Body of pancreas (tissue), 4 donors: Measurements from ENCODE around the gene PCDHGB1. TPM values are rescaled to one million over a fixed set of nuclear protein-coding genes. Genes with fewer than 3 reads are reported as not detected.

Experiments used
- ATAC-seq: fragments of 150-250 bp; one replicate; pipeline ENCODE4 v1.9.1; 2016
- DNase-seq, 4 donors: peaks; one replicate each; pipeline ENCODE4 v3.0.0-alpha.2; 2019
- H3K27ac ChIP-seq, 4 donors: fragments of 200-600 bp; sonication (generic); 1 replicate in 3 of 4; 2 replicates in 1 of 4; pipeline versions ENCODE4 v1.5.1 to v1.6.1; 2016 to 2019; ENCODE audit warnings: mild to moderate bottlenecking in 1 of 4, mixed read lengths in 1 of 4, moderate library complexity in 1 of 4
- H3K27me3 ChIP-seq, 2 donors: fragments of 200-600 bp; sonication (generic); one replicate each; pipeline ENCODE4 v1.6.0; 2016; ENCODE audit warnings: mild to moderate bottlenecking in 1 of 2
- H3K36me3 ChIP-seq, 2 donors: fragments of 200-600 bp; sonication (generic); replicated peaks in 1 of 2; 2 replicates each; pipeline ENCODE4 v1.5.1; 2016; ENCODE audit warnings: low read depth in 2 of 2; ENCODE audit not compliant: insufficient read depth in 1 of 2
- H3K4me1 ChIP-seq: fragments of 200-600 bp; sonication (generic); one replicate; pipeline ENCODE4 v1.6.0; 2016
- H3K4me3 ChIP-seq, 2 donors: fragments of 200-600 bp; sonication (generic); 1 replicate in 1 of 2; 2 replicates in 1 of 2; pipeline ENCODE4 v1.5.1; 2016 to 2019
- H3K9me3 ChIP-seq, 3 donors: fragments of 200-600 bp; sonication (generic); 1 replicate in 2 of 3; 2 replicates in 1 of 3; pipeline ENCODE4 v1.5.1; 2016
- CTCF ChIP-seq, 7 experiments: fragments of 450-650 bp in 4 of 7; fragments of 200-600 bp in 3 of 7; sonication (generic) in 3 of 7; IDR thresholded peaks; one replicate each; pipeline ENCODE4 v1.5.1; 2016 to 2019; ENCODE audit warnings: antibody characterized with exemption in 7 of 7
- POLR2A ChIP-seq, 3 donors: fragments of 450-650 bp; IDR thresholded peaks; one replicate each; pipeline ENCODE4 v1.6.1; 2016; ENCODE audit warnings: antibody characterized with exemption in 3 of 3, mild to moderate bottlenecking in 2 of 3
- WGBS, 2 donors: methylation state at CpG; one replicate each; pipeline ENCODE4 v1.1.5; 2017; 5-methylcytosine and 5-hydroxymethylcytosine counted together
- intact Hi-C: fragments of 100-400 bp; cut with DNase I; formaldehyde crosslinking; loops from one replicate; pipeline ENCODE4 v1.15.1; 2023
- total RNA-seq, 2 donors: library from RNA; depleted of rRNA; stranded (reverse); fragments of >200 nt; gene quantifications; one replicate each; pipeline ENCODE4 v1.1.0, GENCODE V29; 2016

The PCDHGB1 gene
- total RNA-seq, 2 donors from 2014 or later: 3.9 to 6.9 TPM

GRCh38 chr5:141355641-141356040, 5.7 kb downstream of the PCDHGB1 start:
- Histone ChIP-seq H3K9me3 (peaks cover 0 to 72% (median 3%) of the 10 kb centered on the region in 3 donors), H3K4me3 (no peak overlapping the region), H3K4me1 (no peaks in the 10 kb centered on the region), H3K27ac (no peak overlapping the region), H3K36me3 (no peaks in the 10 kb centered on the region), H3K27me3 (no peaks in the 10 kb centered on the region)
- no peak for ATAC-seq
- TF ChIP-seq POLR2A (IDR thresholded peaks at IDR 0.05): no peak
- no peak for TF ChIP-seq CTCF (IDR thresholded peaks at IDR 0.05)
- DNase-seq: no peak
- 33 to 54% methylated on average over 24 of the region's 24 CpGs for WGBS, 2 donors
- intact Hi-C loops: no loop called here

- no peak overlapping the region for H3K27ac ChIP-seq
- H3K9me3 ChIP-seq: peaks cover 0 to 72% (median 5%) of the 10 kb centered on the region in 3 donors
- H3K36me3 ChIP-seq: no peaks in the 10 kb centered on the region
- no peak for ATAC-seq
- no peaks in the 10 kb centered on the region for H3K4me1 ChIP-seq
- WGBS, 2 donors: 65 to 73% methylated on average over 5 of the region's 5 CpGs
- no peaks in the 10 kb centered on the region for H3K27me3 ChIP-seq
- H3K4me3 ChIP-seq: no peak overlapping the region
- intact Hi-C loops: no loop called here
- TF ChIP-seq CTCF (IDR thresholded peaks at IDR 0.05) (no peak), POLR2A (IDR thresholded peaks at IDR 0.05) (no peak)
- no peak for DNase-seq
Measured at GRCh38 chr5:141356133-141356532, 6.2 kb downstream of the PCDHGB1 start.

- no peaks in the 10 kb centered on the region for H3K27me3 ChIP-seq
- no peak for ATAC-seq
- H3K4me3 ChIP-seq: no peak overlapping the region
- intact Hi-C loops: no loop called here
- H3K27ac ChIP-seq: no peak overlapping the region
- 32 to 58% methylated on average over 12 to 19 of the region's 19 CpGs for WGBS, 2 donors
- H3K4me1 ChIP-seq: no peaks in the 10 kb centered on the region
- DNase-seq: no peak
- TF ChIP-seq CTCF (IDR thresholded peaks at IDR 0.05) (no peak), POLR2A (IDR thresholded peaks at IDR 0.05) (no peak)
- peaks cover 0 to 72% (median 7%) of the 10 kb centered on the region in 3 donors for H3K9me3 ChIP-seq
- no peaks in the 10 kb centered on the region for H3K36me3 ChIP-seq
Measured at GRCh38 chr5:141356950-141357349, 7.1 kb downstream of the PCDHGB1 start.

- H3K9me3 ChIP-seq: peaks cover 0 to 77% (median 8%) of the 10 kb centered on the region in 3 donors
- H3K27me3 ChIP-seq: no peaks in the 10 kb centered on the region
- WGBS, 2 donors: 10 to 18% methylated on average over 24 of the region's 24 CpGs
- DNase-seq (no peak), ATAC-seq (peak; percentile 24)
- no peak within 1 kb of the TSS for H3K27ac ChIP-seq
- intact Hi-C loops: no loop called here
- no peaks in the 10 kb centered on the region for H3K36me3 ChIP-seq
- no peaks in the 10 kb centered on the region for H3K4me1 ChIP-seq
- TF ChIP-seq POLR2A (IDR thresholded peaks at IDR 0.05): no peak
- peak in 4 of 7 experiments; percentile 19 to 35 (median 28) for TF ChIP-seq CTCF (IDR thresholded peaks at IDR 0.05)
- no peak within 1 kb of the TSS for H3K4me3 ChIP-seq
Measured at GRCh38 chr5:141359790-141360426, 10.0 kb downstream of the PCDHGB1 start, which contains the start of gene PCDHGB2. Gene PCDHGB2, plus strand, starts transcription at chr5:141359994. Its CDS starts 142 bp downstream, at chr5:141360136.

GRCh38 chr5:141360685-141361084, 10.8 kb downstream of the PCDHGB1 start:
- no peaks in the 10 kb centered on the region for H3K36me3 ChIP-seq
- H3K9me3 ChIP-seq: peaks cover 0 to 77% (median 8%) of the 10 kb centered on the region in 3 donors
- TF ChIP-seq CTCF (IDR thresholded peaks at IDR 0.05): no peak
- no peak for TF ChIP-seq POLR2A (IDR thresholded peaks at IDR 0.05)
- no peaks in the 10 kb centered on the region for H3K27me3 ChIP-seq
- DNase-seq: no peak
- no peak overlapping the region for H3K4me3 ChIP-seq
- ATAC-seq: no peak
- H3K27ac ChIP-seq: no peak overlapping the region
- no peaks in the 10 kb centered on the region for H3K4me1 ChIP-seq
- 24 to 30% methylated on average over 15 of the region's 15 CpGs for WGBS, 2 donors
- intact Hi-C loops: no loop called here
